PC-9 (cell line): ENCODE data around the gene SHTN1.

ENCODE experiments used
- CTCF ChIP-seq: fragments of 200-600 bp; sonication (generic); conservative IDR thresholded peaks from 2 replicates; pipeline ENCODE4 v1.6.1; 2017; ENCODE audit warnings: mixed run types, antibody characterized with exemption, mild to moderate bottlenecking, moderate library complexity
- EZH2 ChIP-seq: fragments of 200-600 bp; sonication (generic); IDR thresholded peaks from 2 replicates; pipeline ENCODE4 v1.8.0; 2017; ENCODE audit warnings: antibody characterized with exemption, low read depth

DNA sequence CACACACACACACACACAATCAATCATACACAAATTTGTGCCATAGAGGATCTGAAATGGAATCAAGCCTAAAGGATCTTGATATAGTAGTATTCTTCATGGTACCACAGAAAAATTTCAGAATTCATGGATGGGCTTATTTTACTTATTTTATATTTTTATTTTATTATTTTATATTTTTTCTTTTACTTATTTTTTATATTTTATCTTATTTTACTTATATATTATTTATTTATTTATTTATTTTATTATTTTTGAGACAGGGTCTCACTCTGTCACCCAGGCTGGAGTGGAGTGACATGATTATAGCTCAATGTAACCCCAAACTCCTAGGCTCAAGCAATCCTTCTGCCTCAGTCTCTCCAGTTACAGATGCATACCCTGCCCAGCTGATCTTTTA lies 16.7 kb downstream of the SHTN1 start:
- TF ChIP-seq CTCF (no peak), EZH2 (no peak)
